ENCODE results near the gene MARCHF3.

DNA sequence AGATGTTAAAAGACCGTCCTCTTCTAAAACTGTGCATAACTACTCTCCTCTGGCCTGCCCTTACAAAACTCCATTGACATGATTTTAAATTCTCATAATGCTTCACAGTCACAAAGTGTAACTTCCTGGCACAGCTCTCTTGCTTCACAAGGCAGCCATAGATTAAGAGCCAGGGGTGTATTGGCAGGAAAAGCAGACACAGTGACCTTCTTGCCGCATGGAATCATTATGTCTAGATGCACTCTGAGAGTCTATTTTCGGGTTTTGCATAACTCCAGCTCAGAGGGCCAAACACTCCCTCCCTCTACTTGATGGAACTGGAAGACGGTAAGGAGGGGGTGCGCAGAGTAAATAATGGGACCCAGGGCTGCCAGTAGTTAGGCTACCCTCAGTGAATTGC, 110.1 kb downstream of the MARCHF3 start:
- TF ChIP-seq, protein P1, sequence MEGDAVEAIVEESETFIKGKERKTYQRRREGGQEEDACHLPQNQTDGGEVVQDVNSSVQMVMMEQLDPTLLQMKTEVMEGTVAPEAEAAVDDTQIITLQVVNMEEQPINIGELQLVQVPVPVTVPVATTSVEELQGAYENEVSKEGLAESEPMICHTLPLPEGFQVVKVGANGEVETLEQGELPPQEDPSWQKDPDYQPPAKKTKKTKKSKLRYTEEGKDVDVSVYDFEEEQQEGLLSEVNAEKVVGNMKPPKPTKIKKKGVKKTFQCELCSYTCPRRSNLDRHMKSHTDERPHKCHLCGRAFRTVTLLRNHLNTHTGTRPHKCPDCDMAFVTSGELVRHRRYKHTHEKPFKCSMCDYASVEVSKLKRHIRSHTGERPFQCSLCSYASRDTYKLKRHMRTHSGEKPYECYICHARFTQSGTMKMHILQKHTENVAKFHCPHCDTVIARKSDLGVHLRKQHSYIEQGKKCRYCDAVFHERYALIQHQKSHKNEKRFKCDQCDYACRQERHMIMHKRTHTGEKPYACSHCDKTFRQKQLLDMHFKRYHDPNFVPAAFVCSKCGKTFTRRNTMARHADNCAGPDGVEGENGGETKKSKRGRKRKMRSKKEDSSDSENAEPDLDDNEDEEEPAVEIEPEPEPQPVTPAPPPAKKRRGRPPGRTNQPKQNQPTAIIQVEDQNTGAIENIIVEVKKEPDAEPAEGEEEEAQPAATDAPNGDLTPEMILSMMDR (conservative IDR thresholded peaks at IDR 0.05; ENCODE audit: low read depth, low read length), result no peak
- no peak for TF ChIP-seq EZH2 (IDR thresholded peaks at IDR 0.05; ENCODE audit: borderline replicate concordance, low read depth, low read length, poor library complexity, severe bottlenecking)

Data from A673 (cell line).